ENCODE data around the gene TUBB2B.
"Not testable (repeated sequence)": the region's sequence is repeated elsewhere in the genome, so short reads cannot be mapped to it uniquely, and the experiment has no call there.

The TUBB2B gene

GRCh38 chr6:3179945-3180344 lies 47.5 kb downstream of the TUBB2B start:
- not testable (repeated sequence) for H3K27ac Mint-ChIP-seq; H3K27me3 Mint-ChIP-seq; H3K4me1 Mint-ChIP-seq (ENCODE audit: low read depth); H3K36me3 Mint-ChIP-seq; H3K9me3 Mint-ChIP-seq (ENCODE audit: low read depth)
- H3K4me3 Mint-ChIP-seq, result peak overlapping the region; percentile 68

- not testable (repeated sequence) for H3K27ac Mint-ChIP-seq; H3K36me3 Mint-ChIP-seq; H3K4me3 Mint-ChIP-seq; H3K27me3 Mint-ChIP-seq; H3K9me3 Mint-ChIP-seq (ENCODE audit: low read depth); H3K4me1 Mint-ChIP-seq (ENCODE audit: low read depth)
These were observed 48.8 kb downstream of the TUBB2B start for GRCh38 chr6:3178666-3179065.

- no peaks in the 10 kb centered on the region for H3K9me3 Mint-ChIP-seq (ENCODE audit: low read depth)
- peaks cover 4% of the 10 kb centered on the region for H3K27me3 Mint-ChIP-seq
- peaks cover 2% of the 10 kb centered on the region for H3K4me1 Mint-ChIP-seq (ENCODE audit: low read depth)
- no peak overlapping the region for H3K4me3 Mint-ChIP-seq
- H3K36me3 Mint-ChIP-seq, result no peaks in the 10 kb centered on the region
- H3K27ac Mint-ChIP-seq, result no peak overlapping the region
These were observed 50.7 kb downstream of the TUBB2B start for GRCh38 chr6:3176562-3177355.

GRCh38 chr6:3175715-3176402 lies 51.6 kb downstream of the TUBB2B start:
- Mint-ChIP-seq H3K27ac (no peak overlapping the region), H3K9me3 (ENCODE audit: low read depth) (no peaks in the 10 kb centered on the region), H3K4me3 (no peak overlapping the region)

More at GRCh38 chr6:3175715-3176402, 51.6 kb downstream of the TUBB2B start:
- H3K36me3 Mint-ChIP-seq, result no peaks in the 10 kb centered on the region
- H3K4me1 Mint-ChIP-seq (ENCODE audit: low read depth), result peaks cover 2% of the 10 kb centered on the region
- H3K27me3 Mint-ChIP-seq, result peaks cover 2% of the 10 kb centered on the region

Data from activated naive CD8-positive, alpha-beta T cell (primary cell).